Hepatocyte (in vitro differentiated cells): Measurements from ENCODE around the gene NOC2L.

Source experiments
- EZH2 ChIP-seq: fragments of 200-600 bp; sonication (generic); IDR thresholded peaks from 2 replicates; pipeline ENCODE4 v1.6.1; 2016; ENCODE audit warnings: antibody characterized with exemption, mild to moderate bottlenecking, borderline replicate concordance
- EZH2phosphoT487 ChIP-seq: fragments of 200-600 bp; sonication (generic); IDR thresholded peaks from one replicate; pipeline ENCODE4 v1.6.1; 2018; ENCODE audit warnings: antibody characterized with exemption, mild to moderate bottlenecking, low read depth, moderate library complexity; ENCODE audit not compliant: unreplicated experiment, severe bottlenecking
- TF ChIP-seq, protein P1 (sequence below): fragments of 200-600 bp; sonication (generic); IDR thresholded peaks from 2 replicates; pipeline ENCODE4 v1.5.1; 2016; ENCODE audit warnings: antibody characterized with exemption, mild to moderate bottlenecking; ENCODE audit not compliant: poor library complexity

DNA sequence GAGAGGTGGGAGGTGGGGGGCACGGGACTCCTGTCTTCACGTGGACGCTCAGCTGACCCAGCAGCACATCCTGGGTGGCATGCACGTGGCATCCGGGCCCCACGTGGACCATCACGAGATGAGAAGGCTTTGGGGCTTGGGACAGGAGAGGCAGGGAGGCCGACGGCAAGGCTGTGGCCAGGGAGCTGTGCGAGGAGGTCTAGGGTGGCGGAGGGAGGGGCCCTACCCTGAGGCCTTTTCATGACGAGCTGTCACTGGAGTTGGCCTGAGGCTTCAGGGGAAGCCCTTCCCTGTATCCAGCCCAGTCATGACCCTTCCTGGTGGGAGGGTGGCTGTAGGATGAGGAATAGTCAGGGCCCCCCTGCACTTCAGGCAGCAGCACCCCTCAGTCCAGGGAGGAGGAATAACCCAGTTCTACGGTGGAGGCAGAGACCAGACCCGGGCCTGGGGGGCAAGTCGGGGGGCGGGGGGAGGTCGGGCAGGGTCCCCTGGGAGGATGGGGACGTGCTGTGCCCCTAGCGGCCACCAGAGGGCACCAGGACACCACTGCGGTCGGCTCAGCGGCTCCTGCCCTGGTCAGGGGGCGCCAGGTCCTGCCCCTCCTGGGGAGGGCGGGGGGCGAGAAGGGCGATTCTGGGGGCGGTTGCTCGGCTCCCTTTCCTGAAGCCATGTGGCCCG is 24.9 kb upstream of the NOC2L start:
- TF ChIP-seq, protein P1, sequence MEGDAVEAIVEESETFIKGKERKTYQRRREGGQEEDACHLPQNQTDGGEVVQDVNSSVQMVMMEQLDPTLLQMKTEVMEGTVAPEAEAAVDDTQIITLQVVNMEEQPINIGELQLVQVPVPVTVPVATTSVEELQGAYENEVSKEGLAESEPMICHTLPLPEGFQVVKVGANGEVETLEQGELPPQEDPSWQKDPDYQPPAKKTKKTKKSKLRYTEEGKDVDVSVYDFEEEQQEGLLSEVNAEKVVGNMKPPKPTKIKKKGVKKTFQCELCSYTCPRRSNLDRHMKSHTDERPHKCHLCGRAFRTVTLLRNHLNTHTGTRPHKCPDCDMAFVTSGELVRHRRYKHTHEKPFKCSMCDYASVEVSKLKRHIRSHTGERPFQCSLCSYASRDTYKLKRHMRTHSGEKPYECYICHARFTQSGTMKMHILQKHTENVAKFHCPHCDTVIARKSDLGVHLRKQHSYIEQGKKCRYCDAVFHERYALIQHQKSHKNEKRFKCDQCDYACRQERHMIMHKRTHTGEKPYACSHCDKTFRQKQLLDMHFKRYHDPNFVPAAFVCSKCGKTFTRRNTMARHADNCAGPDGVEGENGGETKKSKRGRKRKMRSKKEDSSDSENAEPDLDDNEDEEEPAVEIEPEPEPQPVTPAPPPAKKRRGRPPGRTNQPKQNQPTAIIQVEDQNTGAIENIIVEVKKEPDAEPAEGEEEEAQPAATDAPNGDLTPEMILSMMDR = peak; percentile 96
- no peak for TF ChIP-seq EZH2phosphoT487
- no peak for TF ChIP-seq EZH2
